Gastroesophageal sphincter (tissue), 3 donors: ENCODE results near the gene SLIT3.

Experiments used
- EP300 ChIP-seq: sonication (generic); formaldehyde crosslinking; IDR thresholded peaks from one replicate; pipeline ENCODE4 v1.6.1; 2017; ENCODE audit warnings: antibody characterized with exemption, mild to moderate bottlenecking
- TF ChIP-seq, protein P1 (sequence below), 4 experiments: fragments of 200-600 bp in 2 of 4; fragments of 450-650 bp in 2 of 4; sonication (generic) in 1 of 4; IDR thresholded peaks; one replicate each; pipeline ENCODE4 v1.5.1; 2017 to 2019; ENCODE audit warnings: antibody characterized with exemption in 4 of 4, mild to moderate bottlenecking in 2 of 4, moderate library complexity in 2 of 4

DNA sequence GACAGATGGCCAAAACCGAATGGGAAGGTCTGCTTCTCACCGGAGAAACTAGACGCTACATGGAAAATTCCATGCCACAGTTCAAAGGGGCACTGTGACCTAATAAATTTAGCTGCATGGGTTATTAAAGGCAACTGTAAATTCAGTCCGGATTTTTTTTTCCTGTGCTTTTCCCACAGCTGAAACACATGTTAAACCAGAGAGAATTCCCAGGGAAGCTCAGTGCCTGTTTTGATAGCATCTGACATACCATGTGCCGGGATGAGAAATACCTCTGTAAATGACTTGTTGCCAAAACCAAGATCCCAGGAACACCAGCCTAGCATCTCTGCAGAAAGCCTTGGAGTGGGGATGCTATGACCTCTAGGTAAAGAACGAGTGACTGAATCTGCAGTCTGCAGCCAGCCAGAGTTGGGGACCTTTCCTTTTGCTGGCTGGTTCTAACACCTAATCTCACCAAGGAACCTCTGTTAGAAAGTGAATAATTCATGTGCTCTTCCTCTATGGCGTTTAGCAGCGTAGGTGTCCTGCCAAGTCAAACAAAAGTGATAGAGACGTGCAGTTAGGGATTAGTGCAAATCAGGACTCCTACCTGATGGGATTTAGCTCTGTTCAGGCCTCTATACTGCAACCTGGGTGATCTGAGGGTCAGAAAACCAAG lies 77.9 kb downstream of the SLIT3 start:
- TF ChIP-seq EP300 = no peak
- TF ChIP-seq, protein P1, sequence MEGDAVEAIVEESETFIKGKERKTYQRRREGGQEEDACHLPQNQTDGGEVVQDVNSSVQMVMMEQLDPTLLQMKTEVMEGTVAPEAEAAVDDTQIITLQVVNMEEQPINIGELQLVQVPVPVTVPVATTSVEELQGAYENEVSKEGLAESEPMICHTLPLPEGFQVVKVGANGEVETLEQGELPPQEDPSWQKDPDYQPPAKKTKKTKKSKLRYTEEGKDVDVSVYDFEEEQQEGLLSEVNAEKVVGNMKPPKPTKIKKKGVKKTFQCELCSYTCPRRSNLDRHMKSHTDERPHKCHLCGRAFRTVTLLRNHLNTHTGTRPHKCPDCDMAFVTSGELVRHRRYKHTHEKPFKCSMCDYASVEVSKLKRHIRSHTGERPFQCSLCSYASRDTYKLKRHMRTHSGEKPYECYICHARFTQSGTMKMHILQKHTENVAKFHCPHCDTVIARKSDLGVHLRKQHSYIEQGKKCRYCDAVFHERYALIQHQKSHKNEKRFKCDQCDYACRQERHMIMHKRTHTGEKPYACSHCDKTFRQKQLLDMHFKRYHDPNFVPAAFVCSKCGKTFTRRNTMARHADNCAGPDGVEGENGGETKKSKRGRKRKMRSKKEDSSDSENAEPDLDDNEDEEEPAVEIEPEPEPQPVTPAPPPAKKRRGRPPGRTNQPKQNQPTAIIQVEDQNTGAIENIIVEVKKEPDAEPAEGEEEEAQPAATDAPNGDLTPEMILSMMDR (IDR thresholded peaks at IDR 0.05) = no peak
